GM19452 (cell line): Measurements from ENCODE around the gene PPP6R2.

Experiments
- ATAC-seq: cut with Tn5 transposase; IDR thresholded peaks from one replicate; pipeline ENCODE4 v1.9.1; 2021; ENCODE audit not compliant: unreplicated experiment

PPP6R2 gene

DNA sequence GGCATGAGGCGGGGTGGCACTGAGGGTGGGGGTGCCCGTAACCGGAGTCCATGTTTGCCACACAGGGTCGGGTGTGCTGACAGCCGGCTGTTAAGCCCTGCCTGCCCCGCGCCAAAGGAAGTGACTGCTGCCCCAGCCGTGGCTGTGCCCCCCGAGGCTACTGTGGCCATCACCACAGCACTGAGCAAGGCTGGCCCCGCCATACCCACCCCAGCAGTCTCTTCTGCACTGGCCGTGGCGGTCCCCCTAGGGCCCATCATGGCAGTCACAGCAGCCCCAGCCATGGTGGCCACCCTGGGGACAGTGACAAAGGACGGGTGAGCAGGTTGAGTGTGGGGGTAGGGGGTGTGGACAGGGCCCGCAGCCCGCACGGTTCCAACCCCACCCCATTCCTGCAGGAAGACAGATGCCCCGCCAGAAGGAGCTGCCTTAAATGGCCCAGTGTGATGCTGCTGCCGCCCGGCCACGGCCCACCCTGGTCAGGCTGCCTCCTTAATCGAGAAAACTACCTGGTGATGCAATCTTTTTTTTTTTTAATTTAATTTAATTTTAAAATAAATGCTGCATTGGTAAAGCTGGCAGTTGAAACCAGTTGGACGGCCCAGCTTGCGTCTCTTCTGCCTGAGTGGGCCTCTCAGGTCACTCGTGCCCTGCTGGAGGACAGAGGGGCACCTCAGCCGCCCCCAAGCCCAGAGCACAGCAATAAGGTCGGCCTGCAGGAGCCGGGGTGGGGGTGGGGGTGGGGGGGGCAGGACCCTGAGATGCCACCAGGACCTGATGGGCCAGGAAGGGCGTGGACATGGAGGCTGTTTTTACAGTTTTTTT, 100.9 kb downstream of the PPP6R2 start:
- ATAC-seq, result no peak

DNA sequence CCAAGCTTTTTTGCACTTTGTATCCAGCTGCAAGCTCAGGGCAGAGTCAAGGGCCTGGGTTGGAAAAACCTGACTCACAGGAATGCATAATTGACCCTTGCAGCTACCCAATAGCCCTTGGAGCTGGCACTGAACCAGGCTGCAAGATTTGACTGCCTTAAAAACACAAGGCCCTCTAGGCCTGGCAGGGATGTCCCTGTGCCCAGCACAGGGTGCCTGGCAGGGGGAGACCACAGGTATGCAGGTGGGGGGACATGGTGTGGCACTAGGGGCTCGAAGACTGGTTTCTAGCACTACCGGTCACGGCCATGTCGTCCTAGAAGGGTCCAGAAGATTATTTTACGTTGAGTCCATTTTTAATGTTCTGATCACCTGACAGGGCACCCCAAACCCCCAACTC, 101.5 kb downstream of the PPP6R2 start:
- ATAC-seq, result no peak

GRCh38 chr22:50445071-50445879, 102.1 kb downstream of the PPP6R2 start:
- ATAC-seq, result no peak

DNA sequence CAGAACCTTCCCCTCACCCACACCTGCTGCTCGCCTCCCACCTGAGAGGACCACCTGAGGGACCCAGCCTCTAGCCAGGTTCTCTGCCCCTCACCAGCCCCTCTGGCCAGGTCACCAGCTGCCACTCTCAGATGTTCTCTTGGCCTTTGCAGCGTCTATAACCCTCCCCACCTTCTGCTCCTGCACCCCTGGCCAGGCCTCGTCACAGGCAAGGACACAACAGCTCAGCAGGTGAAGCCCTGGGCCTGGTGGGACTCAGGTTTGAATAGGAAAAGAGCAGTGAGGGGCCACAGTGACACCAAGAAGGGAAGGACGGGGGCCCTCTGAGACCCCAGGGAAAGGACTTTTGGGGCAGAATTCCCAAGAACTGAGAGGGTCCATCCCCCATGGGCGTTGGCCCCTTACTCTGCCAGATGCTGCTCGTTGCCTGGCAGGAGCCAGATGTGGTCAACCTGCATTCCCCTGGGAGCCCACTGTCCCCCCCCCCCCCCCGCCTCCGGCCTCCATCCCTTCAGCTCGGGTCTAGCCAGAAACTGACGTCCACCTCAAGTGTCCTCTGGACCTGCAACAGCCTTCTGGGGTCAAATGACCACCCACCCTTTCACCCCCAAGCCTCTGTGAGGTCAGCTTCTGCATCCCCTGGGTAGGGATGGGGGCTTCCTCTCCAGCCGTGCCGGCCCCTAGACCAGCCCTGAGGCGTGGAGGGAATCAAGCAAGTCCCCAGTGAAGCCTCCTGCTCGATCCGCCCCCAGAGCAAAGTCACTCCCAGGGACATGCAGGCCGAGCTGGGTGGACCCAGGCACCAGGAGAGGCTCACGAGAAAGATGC, 103.0 kb downstream of the PPP6R2 start:
- ATAC-seq, result no peak

GRCh38 chr22:50446708-50447575, 103.8 kb downstream of the PPP6R2 start:
- ATAC-seq, result no peak

- no peak for ATAC-seq
Measured at GRCh38 chr22:50447576-50448551, 104.7 kb downstream of the PPP6R2 start.

- no peak for ATAC-seq
Measured at GRCh38 chr22:50452649-50453048, 109.5 kb downstream of the PPP6R2 start.

DNA sequence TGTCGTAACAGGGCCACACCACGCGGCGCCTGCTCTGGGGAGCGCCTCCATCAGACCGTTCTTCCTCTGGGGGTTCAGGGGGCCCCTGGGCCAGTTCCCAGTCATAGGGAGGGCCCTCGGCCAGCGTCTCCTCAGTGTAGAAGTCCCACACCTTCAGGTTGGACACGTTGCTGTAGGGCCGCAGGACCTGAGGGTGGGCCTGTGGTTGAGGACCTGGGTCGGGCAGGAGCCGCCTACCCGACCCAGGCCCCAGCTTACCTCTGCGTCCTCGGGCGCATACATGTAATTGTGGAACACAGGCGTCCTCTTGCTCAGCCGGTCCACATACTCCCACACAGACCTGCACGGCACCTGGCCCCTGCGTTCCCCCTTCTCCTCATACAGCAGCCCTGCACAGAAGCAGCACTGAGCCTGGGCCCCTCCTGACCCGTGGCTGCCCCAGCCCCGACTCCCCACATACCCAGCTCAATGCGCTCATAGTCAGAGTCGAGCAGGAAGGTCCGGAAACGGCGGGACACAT, 111.5 kb downstream of the PPP6R2 start:
- no peak for ATAC-seq

DNA sequence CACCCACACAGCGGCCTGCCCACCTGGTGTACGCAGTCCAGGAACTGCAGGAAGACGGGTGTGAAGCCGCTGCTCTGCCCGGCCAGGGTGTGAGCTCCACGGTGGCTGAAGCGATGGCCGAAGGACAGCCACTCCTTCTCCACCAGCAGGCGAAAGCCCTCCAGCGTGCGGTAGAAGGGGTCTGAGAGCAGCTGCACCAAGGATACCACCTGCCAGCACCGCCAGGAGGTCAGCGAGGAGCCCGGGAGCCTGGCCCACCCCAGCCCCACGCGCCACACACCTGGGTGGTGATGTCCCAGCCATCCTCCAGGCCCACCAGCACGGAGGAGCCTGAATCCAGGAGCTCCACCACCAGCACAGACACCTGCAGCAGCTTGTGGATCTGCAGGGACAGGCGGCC, 112.1 kb downstream of the PPP6R2 start:
- ATAC-seq, result no peak

DNA sequence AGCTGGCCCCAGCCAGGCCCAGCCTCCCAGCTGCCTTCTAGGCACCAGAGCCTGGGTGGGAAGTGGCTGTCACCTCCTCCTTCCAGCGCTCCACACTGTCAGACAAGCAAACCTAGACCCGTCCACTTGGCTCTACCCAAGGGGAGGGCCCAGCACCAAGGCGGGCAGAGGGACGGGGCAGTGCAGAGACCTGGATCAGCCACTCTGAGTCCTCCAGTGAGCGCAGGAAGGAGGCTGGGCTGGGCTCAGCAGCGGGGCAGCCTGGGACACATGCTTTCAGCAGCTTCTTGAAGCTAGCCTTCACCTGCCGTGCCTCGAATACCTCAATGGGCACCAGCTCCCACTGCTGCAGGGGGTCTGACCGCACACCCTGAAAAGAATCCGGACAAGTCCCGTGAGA, 112.9 kb downstream of the PPP6R2 start:
- no peak for ATAC-seq

GRCh38 chr22:50456466-50457234, 113.5 kb downstream of the PPP6R2 start:
- no peak for ATAC-seq

DNA sequence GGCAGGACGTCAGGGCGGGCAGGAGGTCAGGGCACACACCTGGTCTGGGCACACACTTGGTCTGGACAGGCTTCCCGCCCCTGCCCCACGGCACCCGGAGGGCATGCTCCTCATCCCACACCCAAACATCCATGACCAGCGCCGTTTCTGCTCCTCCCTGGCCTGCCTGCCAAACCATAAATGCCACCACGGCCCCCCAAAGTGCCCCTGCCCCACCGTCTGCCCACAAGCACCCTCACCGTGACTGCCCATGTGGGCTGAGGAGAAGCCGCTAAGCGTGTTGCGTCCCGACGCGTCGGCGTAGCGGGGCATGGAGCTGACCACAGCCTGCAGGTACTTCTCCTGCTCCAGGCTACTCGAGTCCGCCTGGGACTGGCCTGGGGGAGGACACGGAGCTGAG, 115.9 kb downstream of the PPP6R2 start:
- ATAC-seq, result no peak

DNA sequence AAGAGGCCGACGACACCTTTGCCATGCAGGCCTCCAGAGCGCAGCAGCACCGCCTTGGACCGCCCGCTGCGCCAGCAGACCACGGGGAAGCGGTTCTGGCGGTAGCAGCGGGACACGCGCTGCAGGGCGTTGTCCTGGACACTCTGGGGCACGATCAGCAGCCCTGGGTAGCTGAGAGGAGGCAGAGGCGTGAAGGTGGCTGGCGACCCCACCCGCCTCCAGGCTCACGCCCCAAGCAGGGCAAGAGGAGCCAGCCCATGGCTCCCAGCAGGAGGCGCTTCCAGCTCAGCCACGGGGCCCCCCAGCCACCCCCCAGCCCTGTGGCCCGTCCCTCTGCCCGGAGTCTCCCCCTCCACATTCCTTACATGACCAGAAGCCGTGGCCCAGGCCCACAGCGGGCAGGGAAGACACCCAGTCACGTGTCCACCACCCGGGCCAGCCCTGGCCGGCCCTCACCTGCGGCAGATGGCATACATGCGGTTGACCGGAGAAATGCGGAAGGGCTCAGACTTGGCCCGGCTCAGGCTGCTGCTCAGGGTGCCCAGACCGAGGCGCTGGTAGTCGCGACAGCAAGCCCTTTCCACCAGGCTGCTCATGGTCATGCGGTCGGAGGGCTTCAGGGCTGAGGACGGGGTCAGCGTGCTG, 116.5 kb downstream of the PPP6R2 start:
- no peak for ATAC-seq

DNA sequence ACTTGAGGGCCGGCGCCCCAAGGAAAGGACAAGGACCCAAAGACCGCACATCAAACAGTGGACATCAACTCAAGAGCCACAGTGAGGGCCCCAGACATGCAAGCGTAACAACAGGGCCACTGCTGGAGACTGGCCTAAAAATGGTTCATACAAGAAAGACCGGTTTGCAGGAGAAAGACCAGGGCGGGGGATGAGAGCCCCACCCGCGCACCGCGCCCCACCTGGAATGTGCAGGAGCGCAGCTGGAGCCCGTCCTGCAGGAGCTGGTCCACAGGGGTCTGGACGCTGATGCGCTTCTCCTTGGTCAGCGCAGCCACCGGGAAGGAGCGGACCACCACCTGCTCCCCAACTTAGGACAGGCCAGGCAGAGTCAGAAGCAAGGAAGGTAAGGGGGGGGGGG, 117.8 kb downstream of the PPP6R2 start:
- no peak for ATAC-seq

- no peak for ATAC-seq
Measured at GRCh38 chr22:50461536-50461935, 118.4 kb downstream of the PPP6R2 start.

DNA sequence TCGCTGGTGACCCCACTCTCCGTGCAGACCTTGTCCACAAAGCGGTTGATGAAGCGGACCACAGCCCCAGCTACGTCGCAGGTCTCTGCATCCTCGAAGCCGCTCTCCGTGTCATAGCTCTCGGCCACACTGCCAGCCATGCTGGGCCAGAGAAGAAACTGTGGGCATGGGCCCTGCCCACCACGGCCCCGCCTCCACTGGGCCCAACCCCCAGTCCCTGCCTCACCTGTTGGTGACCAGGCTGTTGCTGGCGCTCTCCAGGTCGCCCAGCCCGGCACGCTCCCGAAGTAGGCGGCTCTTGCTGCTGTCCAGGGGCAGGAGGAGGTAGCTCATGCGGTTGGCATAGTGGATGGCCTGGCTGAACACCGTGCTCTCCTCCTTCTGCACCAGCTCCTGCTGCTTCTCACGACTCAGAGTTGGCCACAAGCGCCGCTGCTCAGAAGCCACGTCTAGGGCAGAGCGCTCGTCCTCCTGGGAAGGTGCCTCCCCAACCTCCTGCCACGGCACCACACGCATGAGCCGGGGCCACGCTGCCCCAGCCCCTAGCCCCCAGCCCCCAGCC, 118.9 kb downstream of the PPP6R2 start:
- ATAC-seq, result no peak

DNA sequence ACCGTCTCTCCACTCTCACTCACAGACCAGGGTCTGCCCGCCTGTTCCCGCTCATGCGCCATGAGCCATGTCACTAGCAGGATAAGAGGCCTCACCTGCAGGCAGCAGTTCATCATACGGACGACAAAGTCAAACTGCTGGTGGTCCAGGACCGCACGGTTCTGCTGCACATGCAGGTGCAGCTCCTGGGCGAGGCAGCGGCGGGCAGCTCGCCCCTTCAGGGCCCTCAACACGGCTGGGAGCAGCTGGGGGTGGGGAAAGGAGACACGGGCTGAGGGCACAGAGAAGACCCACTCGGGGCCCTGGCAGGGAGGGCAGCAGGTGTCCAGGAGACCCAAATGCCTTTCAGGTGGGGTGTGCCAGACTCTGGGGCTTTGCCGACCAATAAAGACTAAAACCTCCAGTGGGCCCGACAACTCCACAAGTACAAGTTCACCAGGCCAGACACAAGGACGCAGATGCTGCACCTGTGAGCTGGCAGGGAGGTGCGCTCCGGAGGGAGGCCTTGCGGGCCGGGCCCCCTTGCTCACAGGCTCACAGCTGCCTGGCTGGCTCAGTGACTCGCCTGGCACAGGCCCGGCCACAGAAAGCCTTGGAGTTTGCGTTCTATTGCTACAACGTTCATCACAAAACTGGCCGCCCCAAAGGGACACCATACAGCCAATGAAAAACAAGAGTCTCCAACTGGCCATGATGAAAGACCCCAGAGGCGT, 120.2 kb downstream of the PPP6R2 start:
- ATAC-seq, result no peak
